H1 (cell line): ENCODE results near the gene CASP12. TPM values are rescaled to one million over a fixed set of nuclear protein-coding genes. Genes with fewer than 3 reads are reported as not detected.

Experiments
- CTCF ChIA-PET: fragments of 300-600 bp; sonication (Branson Sonifier 250); formaldehyde crosslinking; loops from one replicate; lab custom pipeline; 2021; ENCODE audit not compliant: partially characterized antibody; lab: Charles Lee
- POLR2A ChIA-PET: fragments of 300-600 bp; sonication (Branson Sonifier 250); formaldehyde crosslinking; loops from one replicate; lab custom pipeline; 2021; ENCODE audit warnings: inconsistent platforms; ENCODE audit not compliant: partially characterized antibody; lab: Charles Lee
- DNase-seq, 2 experiments: peaks; one replicate each; pipeline versions ENCODE4 v3.0.0 to v3.0.0-alpha.2; 2010 to 2022; ENCODE audit warnings: low spot score in 2 of 2, low read depth in 1 of 2, mixed read lengths in 1 of 2
- FAIRE-seq: peaks from 2 replicates; lab custom pipeline; 2011; peaks lifted over from hg19 to GRCh38; lab: Jason Lieb, UNC
- H2AFZ ChIP-seq: 2 replicates; pipeline ENCODE4 v1.8.1; 2012; ENCODE audit warnings: low read length, inconsistent platforms
- H2AK5ac ChIP-seq: 2 replicates; pipeline ENCODE4 v1.6.1; 2013; ENCODE audit warnings: low read depth, low read length
- H2BK120ac ChIP-seq: replicated peaks from 2 replicates; pipeline ENCODE3; 2013; ENCODE audit warnings: low read depth, low read length, inconsistent platforms
- H2BK12ac ChIP-seq: 2 replicates; pipeline ENCODE4 v1.6.1; 2013; ENCODE audit warnings: low read depth, low read length
- H2BK15ac ChIP-seq: 2 replicates; pipeline ENCODE4 v1.6.1; 2013; ENCODE audit warnings: low read length
- H2BK20ac ChIP-seq: 2 replicates; pipeline ENCODE4 v1.6.1; 2013; ENCODE audit warnings: low read length
- H2BK5ac ChIP-seq: 2 replicates; pipeline ENCODE4 v1.6.1; 2013; ENCODE audit warnings: low read depth, low read length
- H3K14ac ChIP-seq: 2 replicates; pipeline ENCODE4 v1.6.1; 2013; ENCODE audit warnings: inconsistent platforms; ENCODE audit not compliant: insufficient read length
- H3K18ac ChIP-seq: 2 replicates; pipeline ENCODE4 v1.6.1; 2013; ENCODE audit warnings: low read length; ENCODE audit errors: extremely low read depth
- H3K23ac ChIP-seq: 2 replicates; pipeline ENCODE4 v1.6.1; 2013; ENCODE audit warnings: inconsistent platforms; ENCODE audit not compliant: insufficient read length
- H3K23me2 ChIP-seq: 2 replicates; pipeline ENCODE4 v1.6.1; 2013; ENCODE audit warnings: low read depth, low read length
- H3K27ac ChIP-seq: 2 replicates; pipeline ENCODE4 v1.6.1; 2011; ENCODE audit warnings: low read depth, low read length, inconsistent platforms
- H3K27me3 ChIP-seq, 4 experiments: replicated peaks in 1 of 4; 1 replicate in 1 of 4; 2 replicates in 3 of 4; pipeline versions ENCODE4 v1.6.1 to v1.8.1; 2011 to 2013; ENCODE audit warnings: low read length in 3 of 4, mild to moderate bottlenecking in 3 of 4, inconsistent platforms in 2 of 4, mixed read lengths in 2 of 4, moderate library complexity in 1 of 4; ENCODE audit not compliant: control insufficient read depth in 3 of 4, insufficient read depth in 3 of 4; ENCODE audit errors: extremely low read depth in 1 of 4
- H3K36me3 ChIP-seq, 4 experiments: 2 replicates each; pipeline versions ENCODE4 v1.6.1 to v1.8.1; 2011 to 2013; ENCODE audit warnings: mild to moderate bottlenecking in 4 of 4, low read length in 3 of 4, moderate library complexity in 2 of 4, control low read depth in 1 of 4, inconsistent platforms in 1 of 4; ENCODE audit not compliant: insufficient read depth in 4 of 4, control insufficient read depth in 2 of 4
- H3K4ac ChIP-seq: replicated peaks from 2 replicates; pipeline ENCODE3; 2013; ENCODE audit warnings: low read length, low read depth, mixed read lengths, inconsistent platforms; ENCODE audit not compliant: insufficient read length
- H3K4me1 ChIP-seq, 4 experiments: replicated peaks in 1 of 4; 1 replicate in 1 of 4; 2 replicates in 3 of 4; pipeline versions ENCODE4 v1.6.1 to v1.8.1; 2011 to 2013; ENCODE audit warnings: low read length in 3 of 4, inconsistent platforms in 2 of 4, mixed read lengths in 1 of 4; ENCODE audit not compliant: insufficient read depth in 4 of 4, control insufficient read depth in 3 of 4
- H3K4me2 ChIP-seq, 2 experiments: 2 replicates each; pipeline versions ENCODE4 v1.6.1 to v1.8.1; 2011 to 2013; ENCODE audit warnings: low read depth in 2 of 2, low read length in 2 of 2, control low read depth in 1 of 2, inconsistent platforms in 1 of 2, mild to moderate bottlenecking in 1 of 2; ENCODE audit not compliant: insufficient read depth in 1 of 2
- H3K4me3 ChIP-seq, 4 experiments: fragments of 200-600, 300-600 bp in 1 of 4; sonication (generic), shearing (Covaris generic), sonication (Bioruptor Twin) in 1 of 4; 2 replicates each; pipeline versions ENCODE4 v1.5.1 to v1.8.1; 2011 to 2016; ENCODE audit warnings: low read length in 4 of 4, low read depth in 3 of 4, control low read depth in 2 of 4, inconsistent platforms in 2 of 4, mild to moderate bottlenecking in 2 of 4, mixed read lengths in 1 of 4, moderate library complexity in 1 of 4; ENCODE audit not compliant: insufficient read depth in 2 of 4; ENCODE audit errors: extremely low read depth in 1 of 4
- H3K56ac ChIP-seq: replicated peaks from 2 replicates; pipeline ENCODE3; 2013; ENCODE audit warnings: low read depth, mild to moderate bottlenecking, mixed read lengths, low read length, inconsistent platforms; ENCODE audit not compliant: insufficient read length
- H3K79me1 ChIP-seq: 2 replicates; pipeline ENCODE4 v1.6.1; 2013; ENCODE audit warnings: low read depth, low read length, control low read depth
- H3K79me2 ChIP-seq, 2 experiments: 2 replicates each; pipeline versions ENCODE4 v1.6.1 to v1.8.1; 2012 to 2013; ENCODE audit warnings: low read length in 2 of 2, mild to moderate bottlenecking in 2 of 2, inconsistent platforms in 1 of 2; ENCODE audit not compliant: insufficient read depth in 2 of 2, control insufficient read depth in 1 of 2
- H3K9ac ChIP-seq, 4 experiments: replicated peaks in 1 of 4; 1 replicate in 1 of 4; 2 replicates in 3 of 4; pipeline versions ENCODE4 v1.6.1 to v1.8.1; 2011 to 2013; ENCODE audit warnings: low read depth in 3 of 4, low read length in 3 of 4, control low read depth in 2 of 4, mild to moderate bottlenecking in 2 of 4, moderate library complexity in 2 of 4, inconsistent platforms in 1 of 4; ENCODE audit errors: extremely low read depth in 1 of 4
- H3K9me3 ChIP-seq, 2 experiments: 2 replicates each; pipeline versions ENCODE4 v1.6.1 to v1.8.1; 2012 to 2013; ENCODE audit warnings: mild to moderate bottlenecking in 2 of 2, moderate library complexity in 2 of 2, control low read depth in 1 of 2, inconsistent platforms in 1 of 2, low read depth in 1 of 2, low read length in 1 of 2, mixed read lengths in 1 of 2; ENCODE audit not compliant: insufficient read depth in 2 of 2
- H4K20me1 ChIP-seq, 2 experiments: replicated peaks in 1 of 2; 2 replicates each; pipeline versions ENCODE3 to v1.8.1; 2011 to 2013; ENCODE audit warnings: inconsistent platforms in 2 of 2, low read length in 2 of 2, mild to moderate bottlenecking in 1 of 2; ENCODE audit not compliant: insufficient read depth in 2 of 2, control insufficient read depth in 1 of 2
- H4K5ac ChIP-seq: 2 replicates; pipeline ENCODE4 v1.6.1; 2013; ENCODE audit warnings: low read length, low read depth, mixed read lengths, inconsistent platforms; ENCODE audit not compliant: insufficient read length
- H4K8ac ChIP-seq: 2 replicates; pipeline ENCODE4 v1.8.0; 2013; ENCODE audit warnings: mild to moderate bottlenecking, moderate library complexity, low read length, inconsistent platforms; ENCODE audit not compliant: insufficient read depth; ENCODE audit errors: extremely low read depth
- H4K91ac ChIP-seq: replicated peaks from 2 replicates; pipeline ENCODE3; 2013; ENCODE audit warnings: low read length, mixed read lengths, inconsistent platforms; ENCODE audit not compliant: insufficient read length
- CTBP2 ChIP-seq: IDR thresholded peaks from 2 replicates; pipeline ENCODE4 v1.7.0; 2011; ENCODE audit warnings: borderline replicate concordance, mild to moderate bottlenecking, moderate library complexity, mixed read lengths, low read length; ENCODE audit not compliant: insufficient read depth, insufficient read length
- JUN ChIP-seq: IDR thresholded peaks from 2 replicates; pipeline ENCODE4 v1.6.1; 2011; ENCODE audit warnings: low read depth, mild to moderate bottlenecking, improper control_type of control experiment, low read length
- NRF1 ChIP-seq: IDR thresholded peaks from 2 replicates; pipeline ENCODE4 v1.6.1; 2011; ENCODE audit warnings: mild to moderate bottlenecking, low read depth, low read length, improper control_type of control experiment
- RAD21 ChIP-seq, 2 experiments: IDR thresholded peaks in 1 of 2; conservative IDR thresholded peaks in 1 of 2; 2 replicates each; pipeline ENCODE4 v1.6.1; 2011; ENCODE audit warnings: low read depth in 2 of 2, low read length in 2 of 2, improper control_type of control experiment in 1 of 2, inconsistent platforms in 1 of 2, mild to moderate bottlenecking in 1 of 2, moderate library complexity in 1 of 2
- RXRA ChIP-seq: IDR thresholded peaks from 2 replicates; pipeline ENCODE4 v1.6.1; 2011; ENCODE audit warnings: low read depth, mild to moderate bottlenecking, low read length, moderate library complexity; ENCODE audit not compliant: insufficient read depth
- TBP ChIP-seq: IDR thresholded peaks from 2 replicates; pipeline ENCODE4 v1.6.1; 2011; ENCODE audit warnings: low read depth, low read length, improper control_type of control experiment
- WGBS, 2 experiments: shearing (Covaris generic) in 1 of 2; methylation state at CpG; one replicate each; pipeline versions ENCODE4 v1.1.6 to v1.1.7; 2013 to 2015; ENCODE audit warnings: low lambda C conversion rate in 2 of 2, mixed read lengths in 2 of 2, inconsistent platforms in 1 of 2, low coverage in 1 of 2, missing lambda C conversion rate in 1 of 2; ENCODE audit not compliant: insufficient replicate concordance in 2 of 2, insufficient coverage in 1 of 2, insufficient read length in 1 of 2; ENCODE audit errors: extremely low coverage in 1 of 2, missing lambda C conversion rate in 1 of 2; 5-methylcytosine and 5-hydroxymethylcytosine counted together
- long read RNA-seq, 2 experiments: library from RNA in 1 of 2; library from capped mRNA in 1 of 2; stranded (forward); transcript quantifications; one replicate each; pipeline ENCODE4 v2.0.0, GENCODE V29; 2021; ENCODE audit warnings: inconsistent platforms in 1 of 2
- polyA minus RNA-seq, 3 experiments: library from RNA; depleted of rRNA, polyadenylated mRNA; stranded (reverse); fragments of >200 nt; gene quantifications; 1 replicate in 2 of 3; 2 replicates in 1 of 3; pipeline ENCODE4 v1.2.3, GENCODE V29; 2011
- polyA plus RNA-seq, 7 experiments: library from polyadenylated mRNA; depleted of rRNA in 3 of 7; stranded (reverse) in 5 of 7; unstranded in 2 of 7; fragments of >200 nt in 5 of 7; fragments of 200-250 nt in 2 of 7; gene quantifications; 1 replicate in 5 of 7; 2 replicates in 1 of 7; 4 replicates in 1 of 7; pipeline versions ENCODE4 v1.2.1 to v1.2.3, GENCODE V29; 2011 to 2013; ENCODE audit warnings: missing spikeins in 2 of 7, mixed read lengths in 2 of 7
- total RNA-seq: library from RNA; stranded (reverse); fragmentation: NEBNext Ultra II Directional; extraction: Animal tissue kit (Norgen Biotek cat#: 25700); gene quantifications from 2 replicates; pipeline ENCODE4 v1.2.1, GENCODE V29; 2021

Gene CASP12
- total RNA-seq (not detected in 2 replicates), polyA plus RNA-seq (2011; rRNA removed) (not detected in 2 replicates), polyA minus RNA-seq (2011; rRNA and poly(A)+ RNA removed) (not detected in 2 replicates)
- not detected for polyA plus RNA-seq (2011; cell fraction: cytosol; rRNA removed)
- not detected for polyA plus RNA-seq (2011; cell fraction: nucleus; rRNA removed)
- not detected in 4 replicates for polyA plus RNA-seq (2012, experiment 1 of 2)
- polyA plus RNA-seq (2012, experiment 2 of 2) = not detected
- not detected for polyA plus RNA-seq (2013, experiment 1 of 2)
- 0.06 TPM for polyA plus RNA-seq (2013, experiment 2 of 2)
- not detected for polyA minus RNA-seq (2011; cell fraction: cytosol; rRNA and poly(A)+ RNA removed)
- polyA minus RNA-seq (2011; cell fraction: nucleus; rRNA and poly(A)+ RNA removed) = not detected
- long read RNA-seq, experiment 1 = 0 reads
- long read RNA-seq, experiment 2 = 0 reads

GRCh38 chr11:104897891-104898684, at the start of gene CASP12:
CASP12 (minus strand) TSS chr11:104898460.
- Histone ChIP-seq H3K36me3 (no peaks in the 10 kb centered on the region), H2BK20ac (no peak within 1 kb of the TSS), H4K5ac (no peak within 1 kb of the TSS), H2AK5ac (no peak within 1 kb of the TSS), H3K4me1 (peaks cover 0 to 5% (median 4%) of the 10 kb centered on the region in 4 experiments; a peak in 4 of 7 replicates), H3K9ac (no peak within 1 kb of the TSS), H2BK5ac (no peak within 1 kb of the TSS), H3K9me3 (no peaks in the 10 kb centered on the region), H4K8ac (no peak within 1 kb of the TSS), H3K23ac (no peak within 1 kb of the TSS), H2BK12ac (no peak within 1 kb of the TSS), H3K27me3 (peaks cover 0 to 1% (median 0%) of the 10 kb centered on the region in 4 experiments; a peak in 1 of 7 replicates), H3K14ac (no peak within 1 kb of the TSS), H4K91ac (no peak within 1 kb of the TSS), H3K4ac (no peak within 1 kb of the TSS), H3K56ac (no peak within 1 kb of the TSS), H3K18ac (no peak within 1 kb of the TSS), H4K20me1 (no peaks in the 10 kb centered on the region), H3K79me2 (no peaks in the 10 kb centered on the region), H3K4me2 (no peak within 1 kb of the TSS), H2AFZ (0 out of 2 replicates have a peak within 1 kb of the TSS, but pooled peaks have one; percentile 12), H3K27ac (no peak within 1 kb of the TSS), H2BK15ac (no peak within 1 kb of the TSS), H3K79me1 (no peaks in the 10 kb centered on the region), H3K23me2 (no peaks in the 10 kb centered on the region), H3K4me3 (no peak within 1 kb of the TSS), H2BK120ac (no peak within 1 kb of the TSS)
- FAIRE-seq (no peak), DNase-seq (no peak)
- POLR2A ChIA-PET = no interaction called here
- CTCF ChIA-PET = interaction anchor here (0.6 to 1.3 kb wide), 4 partner anchors 12 to 777 kb away, joined by 3 to 4 read pairs (median 3); no protein-coding TSS in a partner anchor
- no peak for TF ChIP-seq RXRA
- no peak for TF ChIP-seq TBP
- no peak for TF ChIP-seq RAD21 (IDR thresholded peaks at IDR 0.05 in 1 of 2, conservative IDR thresholded peaks at IDR 0.05 in 1 of 2; ENCODE audit: low read depth in 2 of 2, low read length in 2 of 2)
- no peak for TF ChIP-seq CTBP2
- TF ChIP-seq NRF1 = no peak
- no peak for TF ChIP-seq JUN
- 86% methylated on average over 9 of the region's 9 CpGs; no CpG with 5 or more reads in 1 of the 2 experiments for WGBS, 2 experiments
